Measurements from ENCODE around the gene BMAL1.

BMAL1 gene

GRCh38 chr11:13261591-13262061 is 16.0 kb upstream of the BMAL1 start:
- DNase-seq (ENCODE audit: low read depth): peak; percentile 88

DNA sequence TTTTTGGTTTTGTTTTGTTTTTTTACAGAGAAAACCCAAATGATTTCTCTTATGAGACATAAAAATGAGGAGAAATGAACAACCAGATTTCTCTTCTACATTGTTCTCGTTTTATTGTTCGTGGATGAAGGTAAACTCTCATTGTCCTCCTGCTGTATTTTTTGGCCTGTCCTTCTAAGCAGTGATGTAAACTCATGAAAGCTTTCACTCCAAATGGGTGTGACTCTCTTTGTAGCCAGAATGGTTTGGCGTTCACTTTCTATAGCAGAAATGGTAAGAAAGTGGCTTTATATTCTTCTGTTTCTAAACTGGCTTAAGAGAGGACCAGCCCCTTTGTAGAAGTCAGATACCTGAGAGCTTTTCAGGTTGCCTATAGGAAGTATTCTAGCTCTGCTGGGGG is 15.5 kb upstream of the BMAL1 start:
- DNase-seq (ENCODE audit: low read depth): peak; percentile 64

DNA sequence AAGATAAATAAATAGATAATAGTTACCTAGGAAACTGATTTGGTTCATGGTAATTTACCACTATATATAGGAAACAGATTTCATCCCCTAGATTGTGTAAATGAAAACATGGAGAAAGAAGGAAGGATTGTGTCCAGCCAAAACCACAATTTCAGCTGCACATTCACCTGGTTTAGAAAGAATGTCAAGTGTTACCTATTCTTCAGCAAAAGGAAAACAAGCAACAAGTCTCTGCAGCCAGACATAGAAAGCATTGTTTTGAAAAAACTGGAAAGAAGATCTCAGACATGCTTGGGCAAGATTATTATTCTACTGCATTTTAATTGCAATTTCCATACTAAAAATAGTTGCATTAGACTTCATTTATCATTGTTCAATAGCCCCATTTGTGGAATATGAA is 8.8 kb upstream of the BMAL1 start:
- no peak for DNase-seq (ENCODE audit: low read depth)

DNA sequence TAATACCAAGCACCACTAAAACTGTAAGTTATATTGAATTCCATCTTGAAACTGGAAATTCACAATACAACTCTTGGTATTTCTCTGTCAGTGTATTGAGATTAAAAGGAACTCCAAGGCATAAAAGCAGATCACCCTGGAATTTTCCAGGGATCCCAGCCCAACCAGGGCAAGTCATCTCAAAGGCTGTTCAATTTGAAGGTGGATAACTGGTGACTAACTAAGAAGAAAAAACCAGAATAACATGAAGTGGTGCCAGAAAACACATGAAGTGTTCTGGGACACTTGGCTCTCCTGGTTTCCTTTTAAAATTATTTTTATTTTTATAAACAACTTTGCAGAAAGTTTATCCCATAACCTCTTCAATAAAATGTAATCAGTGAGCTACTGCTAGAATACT is 7.8 kb upstream of the BMAL1 start:
- DNase-seq (ENCODE audit: low read depth): no peak

DNA sequence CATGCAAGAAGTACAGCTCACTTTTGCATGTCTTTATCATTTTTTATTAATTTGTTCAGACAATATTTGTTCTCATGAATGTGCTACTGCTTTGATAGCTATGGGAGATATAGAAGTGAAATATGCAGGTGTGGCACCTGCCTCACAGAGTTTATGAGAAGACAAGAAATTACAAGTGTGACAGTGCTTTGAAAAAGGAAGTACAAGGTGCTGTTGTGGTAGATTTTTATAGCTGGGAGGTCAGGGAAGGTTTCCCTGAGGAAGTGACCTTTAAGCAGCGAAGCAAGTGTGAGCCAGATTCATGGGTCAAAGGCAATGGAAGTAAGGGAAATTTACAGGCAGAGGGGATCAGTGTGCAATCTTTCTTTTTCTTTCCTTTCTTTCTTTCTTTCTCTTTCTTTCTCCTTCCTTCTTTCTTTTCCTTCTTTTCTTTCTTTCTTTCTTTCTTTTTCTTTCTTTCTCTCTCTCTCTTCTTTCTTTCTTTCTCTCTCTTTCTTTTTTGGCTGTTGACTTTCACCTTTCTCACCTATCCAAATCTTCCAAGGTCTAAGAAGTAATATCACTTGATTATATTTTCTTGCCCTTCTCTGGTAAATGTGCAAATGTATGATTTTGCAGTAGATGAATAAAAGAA is 6.4 kb upstream of the BMAL1 start:
- DNase-seq (ENCODE audit: low read depth): no peak

DNA sequence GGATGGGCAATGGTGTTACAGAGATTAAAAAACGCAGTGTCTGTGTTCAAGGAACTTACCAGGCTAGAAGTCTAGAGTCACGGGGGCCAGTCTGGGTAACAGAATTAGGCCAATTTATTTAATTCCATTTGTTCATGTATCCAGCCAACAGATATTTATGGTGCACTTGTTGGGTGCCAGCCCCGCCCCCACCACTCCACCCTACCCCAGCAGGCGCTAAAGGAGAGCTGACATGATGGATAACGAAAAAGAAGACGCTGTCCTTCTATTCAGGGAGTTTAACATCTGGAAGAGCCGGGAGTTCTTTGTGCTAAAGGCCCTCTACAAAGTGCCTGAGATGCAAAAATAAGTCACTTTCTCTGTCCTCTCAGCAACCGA is 1.1 kb upstream of the BMAL1 start:
- no peak for DNase-seq (ENCODE audit: low read depth)

DNA sequence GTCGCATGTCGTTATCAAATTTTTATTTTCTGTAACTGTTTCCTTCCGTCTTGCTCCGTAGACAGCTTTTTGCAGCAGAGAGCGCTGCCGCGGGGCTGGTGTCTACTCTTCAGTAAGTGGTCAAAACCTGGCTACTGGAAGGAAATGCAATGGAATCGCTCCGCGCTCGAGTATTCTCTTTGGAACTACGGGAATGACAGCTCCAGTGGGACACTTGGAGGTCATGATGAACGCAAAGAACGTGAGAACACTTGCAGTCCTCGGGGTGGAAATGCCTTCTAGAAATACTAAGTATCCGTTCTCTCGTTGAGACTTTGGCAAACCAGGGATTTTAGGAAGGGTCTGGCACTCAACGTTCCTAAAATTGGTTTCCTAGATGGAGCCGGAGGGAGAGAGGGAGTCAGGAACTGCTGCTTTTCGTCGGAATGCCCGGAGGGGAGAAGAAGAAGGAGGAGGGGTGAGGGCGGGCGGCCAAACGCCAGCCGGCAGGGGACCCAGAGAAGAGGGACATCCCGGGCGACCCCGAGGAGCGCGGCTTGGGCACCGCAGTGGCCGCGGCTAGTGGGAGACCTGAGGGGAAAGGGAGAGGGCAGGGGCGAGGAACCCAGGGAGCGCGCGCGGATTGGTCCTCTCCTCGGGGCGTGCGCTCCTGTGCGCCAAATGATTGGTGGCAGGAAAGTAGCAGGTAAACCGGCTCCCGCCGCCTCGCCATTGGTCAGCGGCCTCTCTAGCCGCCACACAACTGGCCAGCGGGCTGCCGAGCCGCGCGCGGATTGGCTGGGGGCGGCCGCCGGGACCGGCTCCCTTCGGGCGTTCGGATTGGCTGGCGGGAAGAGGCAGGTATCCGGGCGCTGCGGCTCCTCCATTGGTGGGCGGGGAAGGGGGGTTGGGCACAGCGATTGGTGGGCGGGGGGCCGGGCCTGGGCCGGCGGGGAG is 490 bp upstream of the BMAL1 start:
- peak; percentile 95 for DNase-seq (ENCODE audit: low read depth)

GRCh38 chr11:13278609-13279486 is 1.3 kb downstream of the BMAL1 start:
- DNase-seq (ENCODE audit: low read depth): no peak

DNA sequence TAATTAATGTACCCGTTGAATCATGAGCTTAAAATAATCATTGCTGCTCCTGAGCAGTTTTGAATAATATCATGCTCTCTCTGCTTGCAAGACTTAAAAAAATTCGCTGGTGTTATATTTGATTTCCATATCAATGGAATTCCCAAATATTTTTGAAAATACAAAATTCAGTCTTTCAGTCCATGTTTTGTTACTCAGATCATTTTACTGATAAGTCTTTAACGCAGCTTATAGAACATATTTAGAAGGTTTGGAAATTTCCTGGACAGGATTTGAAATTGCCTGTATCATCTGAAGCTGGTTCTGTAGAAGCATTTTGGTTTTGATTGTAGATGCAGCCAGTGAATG is 1.9 kb downstream of the BMAL1 start:
- no peak for DNase-seq (ENCODE audit: low read depth)

- no peak for DNase-seq (ENCODE audit: low read depth)
These were observed 2.6 kb downstream of the BMAL1 start for GRCh38 chr11:13280092-13280722.

DNA sequence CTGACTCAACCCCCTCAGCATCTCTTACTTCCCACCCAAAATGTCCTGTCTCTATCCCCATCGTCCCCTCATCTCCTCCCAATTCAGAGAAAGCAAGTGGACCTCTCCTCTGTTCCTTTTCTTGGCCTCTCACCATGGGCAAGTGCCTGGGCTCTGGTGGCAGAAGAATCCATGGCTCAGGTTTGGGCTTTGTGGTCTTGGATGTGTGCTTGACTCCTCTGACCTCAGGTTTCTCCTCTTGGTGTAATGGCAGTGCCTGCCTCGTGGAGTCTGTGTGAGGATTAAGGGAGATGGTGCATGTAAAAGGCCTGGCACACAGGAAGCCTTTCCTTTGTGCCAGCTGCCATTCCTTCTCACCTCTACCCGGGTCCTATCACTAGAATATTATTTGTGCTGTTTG is 3.2 kb downstream of the BMAL1 start:
- DNase-seq (ENCODE audit: low read depth): no peak

DNA sequence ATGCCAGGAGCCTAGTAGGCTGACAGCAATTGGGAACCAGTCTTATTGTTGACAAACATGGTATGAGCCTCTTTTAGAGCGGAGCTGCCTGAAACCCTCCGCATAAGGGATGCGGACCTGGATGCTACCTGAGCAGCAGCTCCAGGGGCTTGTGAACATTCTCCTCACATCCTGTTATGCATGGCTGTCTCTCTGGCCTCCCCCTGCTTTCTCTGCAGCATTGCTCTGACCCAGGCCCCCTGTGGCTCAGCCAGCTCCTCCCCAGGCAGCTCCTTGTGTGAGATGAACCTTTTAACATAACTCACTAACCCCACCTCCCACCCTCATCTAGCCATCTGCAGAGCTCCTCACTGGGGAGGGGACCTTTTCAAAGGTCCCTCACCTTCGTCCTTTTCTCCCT is 6.0 kb downstream of the BMAL1 start:
- no peak for DNase-seq (ENCODE audit: low read depth)

DNA sequence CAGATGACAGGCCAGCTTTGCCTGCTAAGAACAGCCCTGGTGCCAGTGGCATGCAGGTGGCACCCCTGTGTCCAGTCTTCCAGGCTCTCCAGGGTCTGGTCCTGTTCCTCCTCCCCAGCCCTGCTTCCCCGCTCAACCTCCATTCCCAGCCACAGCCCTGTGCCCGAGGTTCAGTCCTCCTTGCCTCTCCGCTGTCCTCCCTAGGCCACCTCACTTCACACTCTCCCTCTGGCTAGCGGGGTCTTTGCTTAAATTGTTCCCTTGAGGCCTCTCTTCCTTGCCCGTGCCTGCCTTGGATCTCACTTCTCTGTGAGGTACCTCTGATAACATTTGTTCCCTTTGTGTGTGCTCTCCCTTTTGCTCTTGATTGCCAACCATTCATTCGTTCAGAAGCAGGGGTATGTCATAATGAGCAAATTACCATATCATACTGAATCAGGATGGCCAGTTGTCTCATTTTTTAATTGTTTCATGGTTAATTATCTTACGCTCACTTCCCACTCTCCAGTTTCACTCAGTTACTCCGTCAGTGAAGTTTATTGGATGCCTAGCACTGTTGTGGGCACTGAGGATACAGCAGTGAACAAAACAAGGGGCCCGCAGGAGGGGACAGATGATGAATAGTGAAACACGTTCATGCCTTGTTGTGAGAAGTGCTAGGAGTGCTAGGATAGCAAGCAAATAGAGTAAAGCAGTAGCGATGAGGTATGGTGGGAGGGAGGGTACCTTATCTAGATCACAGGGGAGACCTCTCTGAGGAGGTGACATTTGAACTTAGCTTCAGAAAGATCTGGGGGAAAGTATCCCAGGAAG is 7.4 kb downstream of the BMAL1 start:
- no peak for DNase-seq (ENCODE audit: low read depth)

GRCh38 chr11:13286279-13286821 is 8.8 kb downstream of the BMAL1 start:
- no peak for DNase-seq (ENCODE audit: low read depth)

GRCh38 chr11:13287036-13287435 is 9.4 kb downstream of the BMAL1 start:
- no peak for DNase-seq (ENCODE audit: low read depth)

GRCh38 chr11:13287681-13288080 is 10.1 kb downstream of the BMAL1 start:
- DNase-seq (ENCODE audit: low read depth): no peak

GRCh38 chr11:13288375-13289029 is 10.9 kb downstream of the BMAL1 start:
- no peak for DNase-seq (ENCODE audit: low read depth)

DNA sequence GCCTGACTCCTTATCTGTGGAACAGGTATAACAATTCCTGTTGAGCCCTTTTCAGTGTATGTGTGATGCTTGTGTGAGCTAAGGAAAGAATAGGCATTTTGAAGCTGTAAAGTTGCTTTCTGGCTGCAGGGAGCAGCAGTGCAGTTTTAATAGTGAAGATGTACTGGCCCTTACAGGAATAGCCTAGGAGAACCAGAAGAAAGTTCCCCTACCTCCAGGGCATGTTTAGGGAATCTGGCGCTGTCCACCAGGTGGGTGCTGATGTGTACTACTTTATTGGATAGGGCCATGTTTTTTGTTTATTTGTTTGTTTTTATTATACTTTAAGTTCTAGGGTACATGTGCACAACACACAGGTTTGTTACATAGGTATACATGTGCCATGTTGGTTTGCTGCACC is 11.5 kb downstream of the BMAL1 start:
- DNase-seq (ENCODE audit: low read depth): no peak

- no peak for DNase-seq (ENCODE audit: low read depth)
These were observed 12.8 kb downstream of the BMAL1 start for GRCh38 chr11:13290221-13290980.

GRCh38 chr11:13291361-13291760 is 13.8 kb downstream of the BMAL1 start:
- DNase-seq (ENCODE audit: low read depth): no peak
